KBM-7 (cell line): ENCODE data around the gene FUOM.
"Not testable (repeated sequence)": the region's sequence is repeated elsewhere in the genome, so short reads cannot be mapped to it uniquely, and the experiment has no call there.

Source experiments
- DNase-seq: peaks from one replicate; pipeline ENCODE4 v3.0.0-alpha.2; 2015
- in situ Hi-C: fragments of 300-500 bp; cut with MboI; formaldehyde crosslinking; loops from 2 replicates; pipeline ENCODE4 v1.14.3; 2020; ENCODE audit warnings: low sequenced_read_pairs, low pct_unique_long_range_greater_than_20kb, mixed read lengths

FUOM gene

GRCh38 chr10:133324198-133324792 lies 33.5 kb downstream of the FUOM start:
- DNase-seq: no peak
- in situ Hi-C loops: no loop called here

- in situ Hi-C loops, DNase-seq: not testable (repeated sequence)
Measured at GRCh38 chr10:133322064-133322709, 35.6 kb downstream of the FUOM start.

GRCh38 chr10:133320852-133321422 lies 36.9 kb downstream of the FUOM start:
- DNase-seq, in situ Hi-C loops: not testable (repeated sequence)

- in situ Hi-C loops: no loop called here
- peak; percentile 81 for DNase-seq
Measured at GRCh38 chr10:133318494-133319127, 39.2 kb downstream of the FUOM start.

- in situ Hi-C loops: no loop called here
- DNase-seq: no peak
Measured at GRCh38 chr10:133316732-133317131, 41.1 kb downstream of the FUOM start.

- DNase-seq: no peak
- in situ Hi-C loops: no loop called here
Measured at GRCh38 chr10:133316266-133316665, 41.6 kb downstream of the FUOM start.

GRCh38 chr10:133315847-133316246 lies 42.0 kb downstream of the FUOM start:
- DNase-seq: no peak
- in situ Hi-C loops: no loop called here

GRCh38 chr10:133314911-133315310 lies 42.9 kb downstream of the FUOM start:
- in situ Hi-C loops: no loop called here
- no peak for DNase-seq

GRCh38 chr10:133313192-133313591 lies 44.6 kb downstream of the FUOM start:
- in situ Hi-C loops: no loop called here
- DNase-seq: no peak

GRCh38 chr10:133312769-133313145 lies 45.1 kb downstream of the FUOM start:
- in situ Hi-C loops: no loop called here

GRCh38 chr10:133312016-133312768 lies 45.6 kb downstream of the FUOM start:
- DNase-seq: no peak
- in situ Hi-C loops: no loop called here

More at GRCh38 chr10:133312769-133313145, 45.1 kb downstream of the FUOM start:
- no peak for DNase-seq

- in situ Hi-C loops: no loop called here
- no peak for DNase-seq
Measured at GRCh38 chr10:133311570-133311969, 46.2 kb downstream of the FUOM start.

GRCh38 chr10:133310789-133311188 lies 47.0 kb downstream of the FUOM start:
- in situ Hi-C loops: no loop called here
- DNase-seq: no peak

GRCh38 chr10:133310399-133310755 lies 47.4 kb downstream of the FUOM start:
- in situ Hi-C loops: no loop called here
- DNase-seq: no peak

- DNase-seq: no peak
- in situ Hi-C loops: no loop called here
Measured at GRCh38 chr10:133309720-133310398, 48.0 kb downstream of the FUOM start.

GRCh38 chr10:133309100-133309719 lies 48.6 kb downstream of the FUOM start:
- in situ Hi-C loops: no loop called here
- DNase-seq: no peak

GRCh38 chr10:133308421-133309099 lies 49.3 kb downstream of the FUOM start, which contains the start of the genes TUBGCP2 and ZNF511:
TUBGCP2 (minus strand) TSS chr10:133308872; CDS start chr10:133302941, 5,931 bp downstream.
ZNF511 (plus strand) TSS chr10:133308914; CDS start chr10:133308944, 30 bp downstream.
- DNase-seq: peak; percentile 86
- in situ Hi-C loops: no loop called here
